Brain microvascular endothelial cell (primary cell): ENCODE data around the gene ZNF408.

ENCODE experiments used
- DNase-seq: peaks from one replicate; pipeline ENCODE4 v3.0.0-alpha.2; 2020
- H3K27ac ChIP-seq: fragments of 250-450 bp; sonication (Bioruptor Pico); 2 replicates; pipeline ENCODE4 v1.5.1; 2020; ENCODE audit warnings: mild to moderate bottlenecking, moderate library complexity
- H3K27me3 ChIP-seq: fragments of 250-450 bp; sonication (Bioruptor Pico); replicated peaks from 2 replicates; pipeline ENCODE4 v1.5.1; 2020; ENCODE audit warnings: mild to moderate bottlenecking
- H3K36me3 ChIP-seq: fragments of 250-450 bp; sonication (Bioruptor Pico); replicated peaks from 2 replicates; pipeline ENCODE4 v1.5.1; 2020; ENCODE audit warnings: mild to moderate bottlenecking
- H3K4me3 ChIP-seq: 2 replicates; pipeline ENCODE4 v1.5.1; 2011; ENCODE audit warnings: low read depth, mild to moderate bottlenecking, control low read depth, low read length, moderate library complexity
- CTCF ChIP-seq: IDR thresholded peaks from 2 replicates; pipeline ENCODE4 v1.5.1; 2011; ENCODE audit warnings: low read depth, mild to moderate bottlenecking, moderate library complexity, low read length, control low read depth, inconsistent platforms; ENCODE audit errors: missing control alignments
- in situ Hi-C: cut with HindIII; loops from 2 replicates; pipeline ENCODE4 v1.10.0; 2017; ENCODE audit warnings: low sequenced_read_pairs, low pct_ligation_motif_present

The ZNF408 gene

GRCh38 chr11:46729110-46730027 is 28.5 kb downstream of the ZNF408 start:
- H3K36me3 ChIP-seq, result no peaks in the 10 kb centered on the region
- TF ChIP-seq CTCF, result no peak
- DNase-seq, result no peak
- no peak overlapping the region for H3K4me3 ChIP-seq
- no peak overlapping the region for H3K27ac ChIP-seq
- in situ Hi-C loops, result no loop called here
- H3K27me3 ChIP-seq, result no peaks in the 10 kb centered on the region

GRCh38 chr11:46731545-46731944 is 30.7 kb downstream of the ZNF408 start:
- Histone ChIP-seq H3K27ac (no peak overlapping the region), H3K36me3 (no peaks in the 10 kb centered on the region), H3K27me3 (no peaks in the 10 kb centered on the region), H3K4me3 (no peak overlapping the region)
- in situ Hi-C loops, result no loop called here
- TF ChIP-seq CTCF, result no peak
- no peak for DNase-seq

- Histone ChIP-seq H3K27ac (no peak overlapping the region), H3K4me3 (no peak overlapping the region), H3K36me3 (no peaks in the 10 kb centered on the region), H3K27me3 (no peaks in the 10 kb centered on the region)
- no peak for TF ChIP-seq CTCF
- in situ Hi-C loops, result no loop called here
- DNase-seq, result no peak
Observed at GRCh38 chr11:46733234-46733633, 32.4 kb downstream of the ZNF408 start.

- in situ Hi-C loops, result no loop called here
- Histone ChIP-seq H3K27me3 (no peaks in the 10 kb centered on the region), H3K36me3 (peaks cover 5% of the 10 kb centered on the region), H3K27ac (no peak overlapping the region), H3K4me3 (no peak overlapping the region)
- TF ChIP-seq CTCF, result no peak
- no peak for DNase-seq
Observed at GRCh38 chr11:46736146-46736545, 35.3 kb downstream of the ZNF408 start.

GRCh38 chr11:46736615-46737014 is 35.8 kb downstream of the ZNF408 start:
- in situ Hi-C loops, result no loop called here
- TF ChIP-seq CTCF, result no peak
- no peak for DNase-seq
- no peaks in the 10 kb centered on the region for H3K27me3 ChIP-seq
- no peak overlapping the region for H3K4me3 ChIP-seq
- peaks cover 7% of the 10 kb centered on the region for H3K36me3 ChIP-seq
- H3K27ac ChIP-seq, result no peak overlapping the region
